HepG2 (cell line): Measurements from ENCODE around the gene HHIPL1. TPM values are rescaled to one million over a fixed set of nuclear protein-coding genes. Genes with fewer than 3 reads are reported as not detected.

Experiments used
- ATAC-seq: fragments of 200-7000 bp; cut with Tn5 transposase; 3 replicates; pipeline ENCODE4 v1.9.1; 2020; ENCODE audit warnings: mild to moderate bottlenecking, moderate library complexity
- BruUV-seq: library from RNA; stranded (reverse); fragments of 400-500 nt; replicated peaks from 2 replicates; lab custom pipeline; 2021; lab: Mats Ljungman, UMichigan
- CTCF ChIA-PET: fragments of 300-600 bp; formaldehyde crosslinking; extraction: SDS; loops from one replicate; lab custom pipeline; 2021; ENCODE audit warnings: low total read pairs, inconsistent platforms, low intra/inter-chr PET ratio; lab: Yijun Ruan, JAX
- POLR2A ChIA-PET: fragments of 350-600 bp; sonication (Branson Sonifier 250); formaldehyde crosslinking; loops from one replicate; lab custom pipeline; 2020; ENCODE audit warnings: antibody characterized with exemption, inconsistent platforms; lab: Yijun Ruan, JAX
- DNase-seq: peaks from one replicate; pipeline ENCODE4 v3.0.0-alpha.2; 2015; ENCODE audit warnings: low spot score
- FAIRE-seq: peaks from 3 replicates; lab custom pipeline; 2011; peaks lifted over from hg19 to GRCh38; lab: Jason Lieb, UNC
- H2AFZ ChIP-seq: one replicate; pipeline ENCODE4 v1.6.1; 2011; ENCODE audit warnings: low read length, inconsistent platforms
- H3K27ac ChIP-seq: fragments of 300-600 bp; 3 replicates; pipeline ENCODE4 v1.8.0; 2011; ENCODE audit warnings: mixed run types, mild to moderate bottlenecking, mixed read lengths, low read length, inconsistent platforms; ENCODE audit not compliant: insufficient read depth; ENCODE audit errors: extremely low read length
- H3K27me3 ChIP-seq, 2 experiments: fragments of 200-600 bp in 1 of 2; 2 replicates in 1 of 2; 3 replicates in 1 of 2; pipeline versions ENCODE4 v1.6.0 to v1.8.0; 2011; ENCODE audit warnings: low read length in 2 of 2, mild to moderate bottlenecking in 2 of 2, moderate library complexity in 2 of 2, inconsistent platforms in 1 of 2; ENCODE audit not compliant: insufficient read depth in 2 of 2, control insufficient read depth in 1 of 2
- H3K36me3 ChIP-seq, 2 experiments: fragments of 200-600 bp in 1 of 2; replicated peaks in 1 of 2; 2 replicates in 1 of 2; 3 replicates in 1 of 2; pipeline versions ENCODE4 v1.5.1 to v1.8.0; 2011; ENCODE audit warnings: low read length in 2 of 2, inconsistent platforms in 1 of 2; ENCODE audit not compliant: insufficient read depth in 2 of 2, control insufficient read depth in 1 of 2
- H3K4me1 ChIP-seq: 2 replicates; pipeline ENCODE4 v1.5.1; 2012; ENCODE audit warnings: low read length, inconsistent platforms; ENCODE audit not compliant: insufficient read depth
- H3K4me2 ChIP-seq: 2 replicates; pipeline ENCODE4 v1.6.0; 2011; ENCODE audit warnings: low read depth, low read length, inconsistent platforms
- H3K4me3 ChIP-seq, 3 experiments: fragments of 200-600 bp in 1 of 3; sonication (generic), shearing (Covaris generic) in 1 of 3; replicated peaks in 1 of 3; 2 replicates each; pipeline ENCODE4 v1.5.1; 2011 to 2016; ENCODE audit warnings: low read length in 3 of 3, inconsistent platforms in 2 of 3, low read depth in 2 of 3, mild to moderate bottlenecking in 2 of 3, control low read depth in 1 of 3, mixed read lengths in 1 of 3; ENCODE audit not compliant: insufficient read depth in 1 of 3
- H3K79me2 ChIP-seq: one replicate; pipeline ENCODE4 v1.6.1; 2011; ENCODE audit warnings: low read length, inconsistent platforms; ENCODE audit not compliant: insufficient read depth
- H3K9ac ChIP-seq: 2 replicates; pipeline ENCODE4 v1.6.0; 2011; ENCODE audit warnings: mild to moderate bottlenecking, low read depth, low read length, inconsistent platforms; ENCODE audit not compliant: insufficient read depth
- H3K9me3 ChIP-seq: 2 replicates; pipeline ENCODE4 v1.5.1; 2012; ENCODE audit warnings: mild to moderate bottlenecking, low read length
- H4K20me1 ChIP-seq: 2 replicates; pipeline ENCODE4 v1.6.0; 2011; ENCODE audit warnings: inconsistent platforms, mild to moderate bottlenecking, low read length, moderate library complexity; ENCODE audit not compliant: insufficient read depth
- CBX5 ChIP-seq: sonication (generic); formaldehyde crosslinking; IDR thresholded peaks from 2 replicates; pipeline ENCODE4 v1.4.0; 2020; ENCODE audit warnings: missing genetic modification reagents, borderline replicate concordance
- EED ChIP-seq: sonication (generic); formaldehyde crosslinking; IDR thresholded peaks from 2 replicates; pipeline ENCODE4 v1.5.0; 2020; ENCODE audit warnings: mild to moderate bottlenecking, missing genetic modification reagents
- HMG20B ChIP-seq: conservative IDR thresholded peaks from 2 replicates; pipeline ENCODE4 v1.6.1; 2016; ENCODE audit warnings: missing genetic modification reagents, missing compliant biosample characterization
- MAF1 ChIP-seq: sonication (generic); formaldehyde crosslinking; IDR thresholded peaks from 2 replicates; pipeline ENCODE4 v1.5.0; 2020; ENCODE audit warnings: missing genetic modification reagents, borderline replicate concordance
- NFE2L1 ChIP-seq: sonication (generic); formaldehyde crosslinking; IDR thresholded peaks from 2 replicates; pipeline ENCODE4 v1.4.0; 2020; ENCODE audit warnings: missing genetic modification reagents, mild to moderate bottlenecking, borderline replicate concordance
- NFYB ChIP-seq: sonication (generic); formaldehyde crosslinking; IDR thresholded peaks from 2 replicates; pipeline ENCODE4 v1.4.0; 2020; ENCODE audit warnings: missing genetic modification reagents
- NR1H2 ChIP-seq: sonication (generic); formaldehyde crosslinking; IDR thresholded peaks from 2 replicates; pipeline ENCODE4 v1.8.1; 2022; ENCODE audit warnings: low read depth, missing genetic modification reagents, borderline replicate concordance
- RFXAP ChIP-seq: sonication (generic); formaldehyde crosslinking; IDR thresholded peaks from 2 replicates; pipeline ENCODE4 v1.4.0; 2020; ENCODE audit warnings: missing genetic modification reagents, borderline replicate concordance
- SRSF4 ChIP-seq: fragments of 200-400 bp; formaldehyde crosslinking; IDR thresholded peaks from one replicate; pipeline ENCODE4 v1.6.1; 2018; ENCODE audit warnings: mild to moderate bottlenecking, low read depth, low read length, moderate library complexity; ENCODE audit not compliant: poor library complexity, severe bottlenecking
- ZNF143 ChIP-seq: sonication (generic); formaldehyde crosslinking; IDR thresholded peaks from 2 replicates; pipeline ENCODE4 v1.4.0; 2020; ENCODE audit warnings: missing genetic modification reagents
- ZNF430 ChIP-seq: sonication (generic); formaldehyde crosslinking; IDR thresholded peaks from 2 replicates; pipeline ENCODE4 v1.9.0; 2021; ENCODE audit warnings: mild to moderate bottlenecking, missing genetic modification reagents
- ZNF790 ChIP-seq: sonication (generic); formaldehyde crosslinking; IDR thresholded peaks from 2 replicates; pipeline ENCODE4 v1.8.0; 2022; ENCODE audit warnings: missing genetic modification reagents, mild to moderate bottlenecking, borderline replicate concordance
- WGBS: methylation state at CpG from one replicate; pipeline ENCODE4 v1.1.6; 2017; ENCODE audit warnings: low lambda C conversion rate; 5-methylcytosine and 5-hydroxymethylcytosine counted together
- in situ Hi-C: cut with HindIII; loops from 2 replicates; pipeline ENCODE4 v1.10.0; 2017; ENCODE audit warnings: low pct_unique_long_range_greater_than_20kb; ENCODE audit not compliant: extremely low pct_ligation_motif_present
- intact Hi-C: fragments of 100-400 bp; cut with micrococcal nuclease; formaldehyde crosslinking; loops from one replicate; pipeline ENCODE4 v1.10.0; 2022; ENCODE audit not compliant: unreplicated experiment
- polyA plus RNA-seq, 8 experiments: library from polyadenylated mRNA; depleted of rRNA in 3 of 8; stranded (reverse) in 7 of 8; unstranded in 1 of 8; fragments of >200 nt; fragmentation: Illumina TruSeq in 4 of 8; extraction: Trizol in 4 of 8; gene quantifications; 2 replicates each; pipeline versions ENCODE4 v1.2.1 to v1.2.3, GENCODE V29; 2011 to 2016; ENCODE audit warnings: low read depth in 4 of 8, missing spikeins in 1 of 8, mixed read lengths in 1 of 8; ENCODE audit not compliant: insufficient read depth in 1 of 8
- total RNA-seq, 5 experiments: library from RNA; depleted of rRNA; stranded (reverse); fragments of >200 nt; fragmentation: Illumina TruSeq; extraction: Trizol; gene quantifications; 2 replicates each; pipeline ENCODE4 v1.2.3, GENCODE V29; 2016; ENCODE audit warnings: low read depth in 1 of 5
- TF ChIP-seq, protein P1 (sequence below): sonication (generic); formaldehyde crosslinking; IDR thresholded peaks from 2 replicates; pipeline ENCODE4 v1.8.1; 2022; ENCODE audit warnings: low read depth, mild to moderate bottlenecking, missing genetic modification reagents
- TF ChIP-seq, protein P2 (sequence below): sonication (generic); formaldehyde crosslinking; IDR thresholded peaks from 2 replicates; pipeline ENCODE4; 2020; ENCODE audit warnings: missing genetic modification reagents, mild to moderate bottlenecking, borderline replicate concordance
- TF ChIP-seq, protein P3 (sequence below): sonication (generic); formaldehyde crosslinking; IDR thresholded peaks from 2 replicates; pipeline ENCODE4 v1.5.0; 2020; ENCODE audit warnings: mild to moderate bottlenecking, missing genetic modification reagents, borderline replicate concordance

Gene HHIPL1
- total and polyA plus RNA-seq, 2 of the 13 experiments (the other 11 are each of a cell fraction or from before 2014, with no cell fraction given), result not detected

DNA sequence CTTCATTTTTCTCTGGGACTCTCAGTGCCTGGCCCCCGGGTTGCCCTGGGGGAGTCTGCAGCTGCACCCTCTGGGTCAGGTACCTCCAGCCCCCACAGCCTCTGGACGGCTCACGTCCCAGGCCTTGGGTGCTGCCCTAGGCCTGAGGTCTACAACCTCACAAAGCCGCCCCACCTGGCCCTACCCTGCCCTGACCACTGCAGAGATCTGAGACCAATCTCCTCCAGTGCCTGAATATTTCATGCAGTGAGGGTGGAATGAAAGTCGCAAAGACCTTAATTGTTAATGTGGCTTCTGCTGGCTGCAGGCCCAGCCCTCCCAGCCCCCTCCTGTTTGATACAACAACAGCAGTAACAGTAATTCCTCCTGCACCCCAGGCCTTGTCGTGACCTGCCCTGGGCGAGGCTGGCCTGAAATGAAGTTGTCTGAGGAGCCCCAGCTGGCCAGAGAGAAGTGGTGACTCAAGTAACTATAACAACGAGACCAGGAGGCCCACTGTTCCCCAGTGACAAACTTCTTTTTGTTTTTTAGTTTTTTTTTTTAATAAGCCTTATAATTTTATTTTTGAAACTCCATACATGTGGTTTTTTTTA, 32.1 kb upstream of the HHIPL1 start:
- 33% methylated on average over 3 of the region's 8 CpGs for WGBS
- Histone ChIP-seq H3K79me2 (no peaks in the 10 kb centered on the region), H3K9me3 (no peaks in the 10 kb centered on the region), H3K27me3 (peaks cover 2 to 33% of the 10 kb centered on the region in 2 experiments; a peak in 2 of 5 replicates), H3K9ac (no peak overlapping the region), H3K4me1 (peaks cover 39% of the 10 kb centered on the region)
- no TSS peak for BruUV-seq
- in situ Hi-C loops, result no loop called here
- intact Hi-C loops, result no loop called here
- no peak for DNase-seq
- CTCF ChIA-PET, result no interaction called here
- peak; percentile 29 for ATAC-seq
- no peak for TF ChIP-seq MAF1
- TF ChIP-seq HMG20B (CRISPR knock-in tag), result no peak
- no peak for TF ChIP-seq CBX5 (CRISPR knock-in tag)
- TF ChIP-seq NR1H2, result no peak
- no peak for TF ChIP-seq NFE2L1 (CRISPR knock-in tag)
- no peak for TF ChIP-seq ZNF430 (CRISPR knock-in tag)
- TF ChIP-seq ZNF790 (CRISPR knock-in tag), result no peak
- TF ChIP-seq, protein P1, sequence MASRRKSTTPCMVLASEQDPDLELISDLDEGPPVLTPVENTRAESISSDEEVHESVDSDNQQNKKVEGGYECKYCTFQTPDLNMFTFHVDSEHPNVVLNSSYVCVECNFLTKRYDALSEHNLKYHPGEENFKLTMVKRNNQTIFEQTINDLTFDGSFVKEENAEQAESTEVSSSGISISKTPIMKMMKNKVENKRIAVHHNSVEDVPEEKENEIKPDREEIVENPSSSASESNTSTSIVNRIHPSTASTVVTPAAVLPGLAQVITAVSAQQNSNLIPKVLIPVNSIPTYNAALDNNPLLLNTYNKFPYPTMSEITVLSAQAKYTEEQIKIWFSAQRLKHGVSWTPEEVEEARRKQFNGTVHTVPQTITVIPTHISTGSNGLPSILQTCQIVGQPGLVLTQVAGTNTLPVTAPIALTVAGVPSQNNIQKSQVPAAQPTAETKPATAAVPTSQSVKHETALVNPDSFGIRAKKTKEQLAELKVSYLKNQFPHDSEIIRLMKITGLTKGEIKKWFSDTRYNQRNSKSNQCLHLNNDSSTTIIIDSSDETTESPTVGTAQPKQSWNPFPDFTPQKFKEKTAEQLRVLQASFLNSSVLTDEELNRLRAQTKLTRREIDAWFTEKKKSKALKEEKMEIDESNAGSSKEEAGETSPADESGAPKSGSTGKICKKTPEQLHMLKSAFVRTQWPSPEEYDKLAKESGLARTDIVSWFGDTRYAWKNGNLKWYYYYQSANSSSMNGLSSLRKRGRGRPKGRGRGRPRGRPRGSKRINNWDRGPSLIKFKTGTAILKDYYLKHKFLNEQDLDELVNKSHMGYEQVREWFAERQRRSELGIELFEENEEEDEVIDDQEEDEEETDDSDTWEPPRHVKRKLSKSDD (CRISPR knock-in tag), result no peak
- TF ChIP-seq RFXAP (CRISPR knock-in tag), result no peak
- no peak for TF ChIP-seq SRSF4
- TF ChIP-seq EED (CRISPR knock-in tag), result no peak
- TF ChIP-seq, protein P2, sequence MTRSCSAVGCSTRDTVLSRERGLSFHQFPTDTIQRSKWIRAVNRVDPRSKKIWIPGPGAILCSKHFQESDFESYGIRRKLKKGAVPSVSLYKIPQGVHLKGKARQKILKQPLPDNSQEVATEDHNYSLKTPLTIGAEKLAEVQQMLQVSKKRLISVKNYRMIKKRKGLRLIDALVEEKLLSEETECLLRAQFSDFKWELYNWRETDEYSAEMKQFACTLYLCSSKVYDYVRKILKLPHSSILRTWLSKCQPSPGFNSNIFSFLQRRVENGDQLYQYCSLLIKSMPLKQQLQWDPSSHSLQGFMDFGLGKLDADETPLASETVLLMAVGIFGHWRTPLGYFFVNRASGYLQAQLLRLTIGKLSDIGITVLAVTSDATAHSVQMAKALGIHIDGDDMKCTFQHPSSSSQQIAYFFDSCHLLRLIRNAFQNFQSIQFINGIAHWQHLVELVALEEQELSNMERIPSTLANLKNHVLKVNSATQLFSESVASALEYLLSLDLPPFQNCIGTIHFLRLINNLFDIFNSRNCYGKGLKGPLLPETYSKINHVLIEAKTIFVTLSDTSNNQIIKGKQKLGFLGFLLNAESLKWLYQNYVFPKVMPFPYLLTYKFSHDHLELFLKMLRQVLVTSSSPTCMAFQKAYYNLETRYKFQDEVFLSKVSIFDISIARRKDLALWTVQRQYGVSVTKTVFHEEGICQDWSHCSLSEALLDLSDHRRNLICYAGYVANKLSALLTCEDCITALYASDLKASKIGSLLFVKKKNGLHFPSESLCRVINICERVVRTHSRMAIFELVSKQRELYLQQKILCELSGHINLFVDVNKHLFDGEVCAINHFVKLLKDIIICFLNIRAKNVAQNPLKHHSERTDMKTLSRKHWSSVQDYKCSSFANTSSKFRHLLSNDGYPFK (CRISPR knock-in tag), result no peak
- no peak for TF ChIP-seq NFYB (CRISPR knock-in tag)
- TF ChIP-seq, protein P3, sequence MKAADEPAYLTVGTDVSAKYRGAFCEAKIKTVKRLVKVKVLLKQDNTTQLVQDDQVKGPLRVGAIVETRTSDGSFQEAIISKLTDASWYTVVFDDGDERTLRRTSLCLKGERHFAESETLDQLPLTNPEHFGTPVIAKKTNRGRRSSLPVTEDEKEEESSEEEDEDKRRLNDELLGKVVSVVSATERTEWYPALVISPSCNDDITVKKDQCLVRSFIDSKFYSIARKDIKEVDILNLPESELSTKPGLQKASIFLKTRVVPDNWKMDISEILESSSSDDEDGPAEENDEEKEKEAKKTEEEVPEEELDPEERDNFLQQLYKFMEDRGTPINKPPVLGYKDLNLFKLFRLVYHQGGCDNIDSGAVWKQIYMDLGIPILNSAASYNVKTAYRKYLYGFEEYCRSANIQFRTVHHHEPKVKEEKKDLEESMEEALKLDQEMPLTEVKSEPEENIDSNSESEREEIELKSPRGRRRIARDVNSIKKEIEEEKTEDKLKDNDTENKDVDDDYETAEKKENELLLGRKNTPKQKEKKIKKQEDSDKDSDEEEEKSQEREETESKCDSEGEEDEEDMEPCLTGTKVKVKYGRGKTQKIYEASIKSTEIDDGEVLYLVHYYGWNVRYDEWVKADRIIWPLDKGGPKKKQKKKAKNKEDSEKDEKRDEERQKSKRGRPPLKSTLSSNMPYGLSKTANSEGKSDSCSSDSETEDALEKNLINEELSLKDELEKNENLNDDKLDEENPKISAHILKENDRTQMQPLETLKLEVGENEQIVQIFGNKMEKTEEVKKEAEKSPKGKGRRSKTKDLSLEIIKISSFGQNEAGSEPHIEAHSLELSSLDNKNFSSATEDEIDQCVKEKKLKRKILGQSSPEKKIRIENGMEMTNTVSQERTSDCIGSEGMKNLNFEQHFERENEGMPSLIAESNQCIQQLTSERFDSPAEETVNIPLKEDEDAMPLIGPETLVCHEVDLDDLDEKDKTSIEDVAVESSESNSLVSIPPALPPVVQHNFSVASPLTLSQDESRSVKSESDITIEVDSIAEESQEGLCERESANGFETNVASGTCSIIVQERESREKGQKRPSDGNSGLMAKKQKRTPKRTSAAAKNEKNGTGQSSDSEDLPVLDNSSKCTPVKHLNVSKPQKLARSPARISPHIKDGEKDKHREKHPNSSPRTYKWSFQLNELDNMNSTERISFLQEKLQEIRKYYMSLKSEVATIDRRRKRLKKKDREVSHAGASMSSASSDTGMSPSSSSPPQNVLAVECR (CRISPR knock-in tag), result no peak
- no peak for TF ChIP-seq ZNF143 (CRISPR knock-in tag)
- TF ChIP-seq, all 625 proteins: peak for 0
- POLR2A ChIA-PET, result no interaction called here
- FAIRE-seq, result no peak
- no peak overlapping the region for H2AFZ ChIP-seq
- H3K4me3 ChIP-seq, result no peak overlapping the region
- H3K36me3 ChIP-seq, result no peaks in the 10 kb centered on the region
- H4K20me1 ChIP-seq, result no peaks in the 10 kb centered on the region
- H3K4me2 ChIP-seq, result no peak overlapping the region
- no peak overlapping the region for H3K27ac ChIP-seq
